ENCODE data around the gene SMARCD2. TPM values are rescaled to one million over a fixed set of nuclear protein-coding genes. Genes with fewer than 3 reads are reported as not detected.
"Not testable (repeated sequence)": the region's sequence is repeated elsewhere in the genome, so short reads cannot be mapped to it uniquely, and the experiment has no call there.

Gene SMARCD2
- total RNA-seq, result 68.3 TPM

GRCh38 chr17:63842540-63843386, at the start of gene SMARCD2:
Gene SMARCD2, minus strand, starts transcription at chr17:63842685. Its CDS starts 11 bp downstream, at chr17:63842674.
- ATAC-seq, result peak; percentile 92

GRCh38 chr17:63889026-63889848, 46.8 kb upstream of the SMARCD2 start:
- ATAC-seq, result peak; percentile 53

- not testable (repeated sequence) for ATAC-seq
Observed at GRCh38 chr17:63885119-63885518, 42.6 kb upstream of the SMARCD2 start.

- not testable (repeated sequence) for ATAC-seq
Observed at GRCh38 chr17:63882626-63883126, 40.2 kb upstream of the SMARCD2 start.

- peak; percentile 77 for ATAC-seq
Observed at GRCh38 chr17:63881935-63882601, 39.6 kb upstream of the SMARCD2 start, which contains the start of gene GH2. Gene GH2, minus strand, starts transcription at chr17:63881944. Its CDS starts 143 bp downstream, at chr17:63881801.

- not testable (repeated sequence) for ATAC-seq
Observed at GRCh38 chr17:63881337-63881736, 38.9 kb upstream of the SMARCD2 start.

GRCh38 chr17:63880706-63881105, 38.2 kb upstream of the SMARCD2 start:
- no peak for ATAC-seq

GRCh38 chr17:63878413-63878812, 35.9 kb upstream of the SMARCD2 start:
- ATAC-seq, result not testable (repeated sequence)

GRCh38 chr17:63874693-63875092, 32.2 kb upstream of the SMARCD2 start:
- ATAC-seq, result not testable (repeated sequence)

- not testable (repeated sequence) for ATAC-seq
Observed at GRCh38 chr17:63874061-63874626, 31.7 kb upstream of the SMARCD2 start.

- ATAC-seq, result not testable (repeated sequence)
Observed at GRCh38 chr17:63873577-63873976, 31.1 kb upstream of the SMARCD2 start, which contains the start of gene CSH2. Gene CSH2, minus strand, starts transcription at chr17:63873677. Its CDS starts 63 bp downstream, at chr17:63873614.

- ATAC-seq, result not testable (repeated sequence)
Observed at GRCh38 chr17:63871646-63872365, 29.3 kb upstream of the SMARCD2 start.

GRCh38 chr17:63870292-63870665, 27.8 kb upstream of the SMARCD2 start:
- not testable (repeated sequence) for ATAC-seq

GRCh38 chr17:63869491-63870291, 27.2 kb upstream of the SMARCD2 start:
- ATAC-seq, result not testable (repeated sequence)

GRCh38 chr17:63866625-63867024, 24.1 kb upstream of the SMARCD2 start:
- ATAC-seq, result not testable (repeated sequence)

GRCh38 chr17:63859257-63859656, 16.8 kb upstream of the SMARCD2 start:
- ATAC-seq, result no peak

- not testable (repeated sequence) for ATAC-seq
Observed at GRCh38 chr17:63856425-63856824, 13.9 kb upstream of the SMARCD2 start.

GRCh38 chr17:63855185-63855584, 12.7 kb upstream of the SMARCD2 start:
- no peak for ATAC-seq

- ATAC-seq, result no peak
Observed at GRCh38 chr17:63854709-63855108, 12.2 kb upstream of the SMARCD2 start.

- ATAC-seq, result no peak
Observed at GRCh38 chr17:63853260-63853659, 10.8 kb upstream of the SMARCD2 start.

Measured in esophagus mucosa (tissue), 1 donor.